Measurements from ENCODE around the gene SNX30. TPM values are rescaled to one million over a fixed set of nuclear protein-coding genes. Genes with fewer than 3 reads are reported as not detected.

The SNX30 gene
- polyA plus RNA-seq, 1 donor = 22.4 TPM

GRCh38 chr9:112842555-112842954, 92.0 kb downstream of the SNX30 start:
- DNase-seq = no peak
- no peaks in the 10 kb centered on the region for H3K9me3 ChIP-seq (ENCODE audit: control insufficient read depth, low read depth, low read length)
- no peak overlapping the region for H3K27ac ChIP-seq (ENCODE audit: low read length)
- no peaks in the 10 kb centered on the region for H3K4me1 ChIP-seq (ENCODE audit: control insufficient read depth, insufficient read depth, low read length)
- no peak overlapping the region for H3K4me3 ChIP-seq (ENCODE audit: low read length)
- WGBS (ENCODE audit: insufficient coverage, low lambda C conversion rate) = 100% methylated on average over 1 of the region's 4 CpGs
- peaks cover 23% of the 10 kb centered on the region for H3K36me3 ChIP-seq (ENCODE audit: control insufficient read depth, insufficient read depth, low read length)
- H3K27me3 ChIP-seq (ENCODE audit: control insufficient read depth, insufficient read depth, low read length) = no peaks in the 10 kb centered on the region

GRCh38 chr9:112844771-112845542, 94.4 kb downstream of the SNX30 start:
- Histone ChIP-seq H3K27ac (ENCODE audit: low read length) (no peak overlapping the region), H3K27me3 (ENCODE audit: control insufficient read depth, insufficient read depth, low read length) (no peaks in the 10 kb centered on the region), H3K4me1 (ENCODE audit: control insufficient read depth, insufficient read depth, low read length) (no peaks in the 10 kb centered on the region), H3K9me3 (ENCODE audit: control insufficient read depth, low read depth, low read length) (no peaks in the 10 kb centered on the region), H3K4me3 (ENCODE audit: low read length) (no peak overlapping the region), H3K36me3 (ENCODE audit: control insufficient read depth, insufficient read depth, low read length) (peaks cover 16% of the 10 kb centered on the region)
- 0% methylated on average over 1 of the region's 15 CpGs for WGBS (ENCODE audit: insufficient coverage, low lambda C conversion rate)
- DNase-seq = peak; percentile 48 to 61

GRCh38 chr9:112846528-112847488, 96.2 kb downstream of the SNX30 start:
- Histone ChIP-seq H3K4me3 (ENCODE audit: low read length) (no peak overlapping the region), H3K27me3 (ENCODE audit: control insufficient read depth, insufficient read depth, low read length) (no peaks in the 10 kb centered on the region), H3K4me1 (ENCODE audit: control insufficient read depth, insufficient read depth, low read length) (no peaks in the 10 kb centered on the region), H3K9me3 (ENCODE audit: control insufficient read depth, low read depth, low read length) (no peaks in the 10 kb centered on the region), H3K36me3 (ENCODE audit: control insufficient read depth, insufficient read depth, low read length) (peaks cover 25% of the 10 kb centered on the region), H3K27ac (ENCODE audit: low read length) (no peak overlapping the region)
- 100% methylated on average over 4 of the region's 14 CpGs for WGBS (ENCODE audit: insufficient coverage, low lambda C conversion rate)
- no peak for DNase-seq

GRCh38 chr9:112848316-112849151, 98.0 kb downstream of the SNX30 start:
- DNase-seq = no peak
- no CpG with 5 or more reads among the region's 13 CpGs for WGBS (ENCODE audit: insufficient coverage, low lambda C conversion rate)
- no peak overlapping the region for H3K4me3 ChIP-seq (ENCODE audit: low read length)
- no peaks in the 10 kb centered on the region for H3K4me1 ChIP-seq (ENCODE audit: control insufficient read depth, insufficient read depth, low read length)
- no peak overlapping the region for H3K27ac ChIP-seq (ENCODE audit: low read length)
- H3K36me3 ChIP-seq (ENCODE audit: control insufficient read depth, insufficient read depth, low read length) = peaks cover 36% of the 10 kb centered on the region
- H3K27me3 ChIP-seq (ENCODE audit: control insufficient read depth, insufficient read depth, low read length) = no peaks in the 10 kb centered on the region
- no peaks in the 10 kb centered on the region for H3K9me3 ChIP-seq (ENCODE audit: control insufficient read depth, low read depth, low read length)

- H3K9me3 ChIP-seq (ENCODE audit: control insufficient read depth, low read depth, low read length) = no peaks in the 10 kb centered on the region
- no peaks in the 10 kb centered on the region for H3K27me3 ChIP-seq (ENCODE audit: control insufficient read depth, insufficient read depth, low read length)
- no peak for DNase-seq
- WGBS (ENCODE audit: insufficient coverage, low lambda C conversion rate) = 100% methylated on average over 1 of the region's 6 CpGs
- H3K4me1 ChIP-seq (ENCODE audit: control insufficient read depth, insufficient read depth, low read length) = no peaks in the 10 kb centered on the region
- no peak overlapping the region for H3K27ac ChIP-seq (ENCODE audit: low read length)
- no peak overlapping the region for H3K4me3 ChIP-seq (ENCODE audit: low read length)
- H3K36me3 ChIP-seq (ENCODE audit: control insufficient read depth, insufficient read depth, low read length) = peaks cover 43% of the 10 kb centered on the region
Observed at GRCh38 chr9:112849363-112849922, 98.9 kb downstream of the SNX30 start.

- no peak overlapping the region for H3K27ac ChIP-seq (ENCODE audit: low read length)
- no peak for DNase-seq
- H3K9me3 ChIP-seq (ENCODE audit: control insufficient read depth, low read depth, low read length) = no peaks in the 10 kb centered on the region
- 100% methylated on average over 3 of the region's 6 CpGs for WGBS (ENCODE audit: insufficient coverage, low lambda C conversion rate)
- H3K27me3 ChIP-seq (ENCODE audit: control insufficient read depth, insufficient read depth, low read length) = no peaks in the 10 kb centered on the region
- H3K4me3 ChIP-seq (ENCODE audit: low read length) = no peak overlapping the region
- no peaks in the 10 kb centered on the region for H3K4me1 ChIP-seq (ENCODE audit: control insufficient read depth, insufficient read depth, low read length)
- peaks cover 49% of the 10 kb centered on the region for H3K36me3 ChIP-seq (ENCODE audit: control insufficient read depth, insufficient read depth, low read length)
Observed at GRCh38 chr9:112850840-112851239, 100.3 kb downstream of the SNX30 start.

- Histone ChIP-seq H3K27ac (ENCODE audit: low read length) (no peak overlapping the region), H3K4me3 (ENCODE audit: low read length) (no peak overlapping the region), H3K36me3 (ENCODE audit: control insufficient read depth, insufficient read depth, low read length) (peaks cover 44% of the 10 kb centered on the region), H3K4me1 (ENCODE audit: control insufficient read depth, insufficient read depth, low read length) (no peaks in the 10 kb centered on the region), H3K9me3 (ENCODE audit: control insufficient read depth, low read depth, low read length) (no peaks in the 10 kb centered on the region), H3K27me3 (ENCODE audit: control insufficient read depth, insufficient read depth, low read length) (no peaks in the 10 kb centered on the region)
- no peak for DNase-seq
- 100% methylated on average over 1 of the region's 13 CpGs for WGBS (ENCODE audit: insufficient coverage, low lambda C conversion rate)
Observed at GRCh38 chr9:112852741-112853504, 102.4 kb downstream of the SNX30 start.

- Histone ChIP-seq H3K36me3 (ENCODE audit: control insufficient read depth, insufficient read depth, low read length) (peaks cover 44% of the 10 kb centered on the region), H3K4me1 (ENCODE audit: control insufficient read depth, insufficient read depth, low read length) (no peaks in the 10 kb centered on the region), H3K9me3 (ENCODE audit: control insufficient read depth, low read depth, low read length) (no peaks in the 10 kb centered on the region), H3K4me3 (ENCODE audit: low read length) (no peak overlapping the region), H3K27ac (ENCODE audit: low read length) (no peak overlapping the region), H3K27me3 (ENCODE audit: control insufficient read depth, insufficient read depth, low read length) (no peaks in the 10 kb centered on the region)
- no peak for DNase-seq
- no CpG with 5 or more reads among the region's 13 CpGs for WGBS (ENCODE audit: insufficient coverage, low lambda C conversion rate)
Observed at GRCh38 chr9:112853882-112854585, 103.5 kb downstream of the SNX30 start.

GRCh38 chr9:112854657-112855056, 104.1 kb downstream of the SNX30 start:
- no CpG with 5 or more reads among the region's 10 CpGs for WGBS (ENCODE audit: insufficient coverage, low lambda C conversion rate)

More at GRCh38 chr9:112854657-112855056, 104.1 kb downstream of the SNX30 start:
- Histone ChIP-seq H3K36me3 (ENCODE audit: control insufficient read depth, insufficient read depth, low read length) (peaks cover 43% of the 10 kb centered on the region), H3K4me3 (ENCODE audit: low read length) (no peak overlapping the region), H3K4me1 (ENCODE audit: control insufficient read depth, insufficient read depth, low read length) (no peaks in the 10 kb centered on the region), H3K9me3 (ENCODE audit: control insufficient read depth, low read depth, low read length) (no peaks in the 10 kb centered on the region), H3K27me3 (ENCODE audit: control insufficient read depth, insufficient read depth, low read length) (no peaks in the 10 kb centered on the region), H3K27ac (ENCODE audit: low read length) (no peak overlapping the region)
- DNase-seq = no peak

Measured in large intestine (tissue), 3 donors.